Fibroblast of lung (primary cell): Measurements from ENCODE around the gene ODF4.

Experiments used
- EZH2 ChIP-seq: IDR thresholded peaks from 2 replicates; pipeline ENCODE4 v1.5.1; 2012; ENCODE audit warnings: low read length, control low read depth, mild to moderate bottlenecking; ENCODE audit errors: missing control alignments
- TF ChIP-seq, protein P1 (sequence below), 2 donors: IDR thresholded peaks in 1 of 2; conservative IDR thresholded peaks in 1 of 2; 1 replicate in 1 of 2; 2 replicates in 1 of 2; pipeline ENCODE4 v1.5.1; 2011 to 2012; ENCODE audit warnings: low read length in 2 of 2, control low read depth in 1 of 2, inconsistent platforms in 1 of 2, low read depth in 1 of 2, mild to moderate bottlenecking in 1 of 2

DNA sequence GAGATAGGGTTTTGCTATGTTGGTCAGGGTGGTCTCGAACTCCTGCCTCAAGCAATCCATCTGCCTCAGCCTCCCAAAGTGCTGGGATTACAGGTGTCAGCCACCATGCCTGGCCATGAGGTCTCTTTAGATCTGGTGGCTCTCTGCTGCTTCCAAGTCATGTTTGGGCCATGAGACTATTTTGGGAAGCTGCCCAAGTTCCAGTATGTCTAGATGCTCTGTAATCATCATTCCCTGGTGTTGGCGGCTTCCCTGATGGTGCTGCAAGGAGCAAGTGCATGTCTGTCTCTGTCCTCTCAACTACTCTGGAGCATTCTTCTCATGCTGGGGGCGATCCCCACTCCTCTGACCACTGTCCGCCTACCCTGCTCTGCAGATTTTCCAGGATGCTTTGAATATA is 6.4 kb upstream of the ODF4 start:
- TF ChIP-seq, protein P1, sequence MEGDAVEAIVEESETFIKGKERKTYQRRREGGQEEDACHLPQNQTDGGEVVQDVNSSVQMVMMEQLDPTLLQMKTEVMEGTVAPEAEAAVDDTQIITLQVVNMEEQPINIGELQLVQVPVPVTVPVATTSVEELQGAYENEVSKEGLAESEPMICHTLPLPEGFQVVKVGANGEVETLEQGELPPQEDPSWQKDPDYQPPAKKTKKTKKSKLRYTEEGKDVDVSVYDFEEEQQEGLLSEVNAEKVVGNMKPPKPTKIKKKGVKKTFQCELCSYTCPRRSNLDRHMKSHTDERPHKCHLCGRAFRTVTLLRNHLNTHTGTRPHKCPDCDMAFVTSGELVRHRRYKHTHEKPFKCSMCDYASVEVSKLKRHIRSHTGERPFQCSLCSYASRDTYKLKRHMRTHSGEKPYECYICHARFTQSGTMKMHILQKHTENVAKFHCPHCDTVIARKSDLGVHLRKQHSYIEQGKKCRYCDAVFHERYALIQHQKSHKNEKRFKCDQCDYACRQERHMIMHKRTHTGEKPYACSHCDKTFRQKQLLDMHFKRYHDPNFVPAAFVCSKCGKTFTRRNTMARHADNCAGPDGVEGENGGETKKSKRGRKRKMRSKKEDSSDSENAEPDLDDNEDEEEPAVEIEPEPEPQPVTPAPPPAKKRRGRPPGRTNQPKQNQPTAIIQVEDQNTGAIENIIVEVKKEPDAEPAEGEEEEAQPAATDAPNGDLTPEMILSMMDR (conservative IDR thresholded peaks at IDR 0.05 in 1 of 2, IDR thresholded peaks at IDR 0.05 in 1 of 2; ENCODE audit: low read depth in 1 of 2, low read length in 2 of 2): no peak
- no peak for TF ChIP-seq EZH2
